ENCODE measurements around the gene IER5L. TPM values are rescaled to one million over a fixed set of nuclear protein-coding genes. Genes with fewer than 3 reads are reported as not detected.

Gene IER5L
- total and polyA plus RNA-seq, 2 donors (not counting 3 experiments of a cell fraction or from before 2014, with no cell fraction given): 5.3 to 12.3 TPM

GRCh38 chr9:129182625-129183494 is 4.8 kb upstream of the IER5L start:
- H3K9me3 ChIP-seq (replicated peaks; ENCODE audit: control insufficient read depth, insufficient read depth, low read length): no peaks in the 10 kb centered on the region
- intact Hi-C loops (cut with micrococcal nuclease): no loop called here
- no peak overlapping the region for H3K4me2 ChIP-seq (ENCODE audit: insufficient read depth, low read length)
- H3K9ac ChIP-seq (replicated peaks; ENCODE audit: extremely low read depth, insufficient read depth, low read length): no peak overlapping the region
- FAIRE-seq: peak; percentile 12
- POLR2A ChIA-PET: no interaction called here
- peaks cover 1% of the 10 kb centered on the region for H3K79me2 ChIP-seq (ENCODE audit: control insufficient read depth, insufficient read depth, low read length)
- no peak for DNase-seq (ENCODE audit: low read depth, low spot score)
- no peak overlapping the region for H3K27ac ChIP-seq (ENCODE audit: insufficient read depth, low read depth, low read length)
- CTCF ChIA-PET: interaction anchor here (0.8 to 2.6 kb wide), 6 partner anchors 8 to 426 kb away, joined by 3 to 8 read pairs (median 4); no protein-coding TSS in a partner anchor
- H3K27me3 ChIP-seq (ENCODE audit: control insufficient read depth in 2 of 2, insufficient read depth in 2 of 2, low read length in 2 of 2): no peaks in the 10 kb centered on the region
- H3K4me1 ChIP-seq (ENCODE audit: control insufficient read depth, extremely low read depth, insufficient read depth, low read length): peaks cover 5% of the 10 kb centered on the region
- no peak for TF ChIP-seq POLR2AphosphoS5 (IDR thresholded peaks at IDR 0.05; ENCODE audit: insufficient read depth, low read depth, low read length)
- TF ChIP-seq, protein P1, sequence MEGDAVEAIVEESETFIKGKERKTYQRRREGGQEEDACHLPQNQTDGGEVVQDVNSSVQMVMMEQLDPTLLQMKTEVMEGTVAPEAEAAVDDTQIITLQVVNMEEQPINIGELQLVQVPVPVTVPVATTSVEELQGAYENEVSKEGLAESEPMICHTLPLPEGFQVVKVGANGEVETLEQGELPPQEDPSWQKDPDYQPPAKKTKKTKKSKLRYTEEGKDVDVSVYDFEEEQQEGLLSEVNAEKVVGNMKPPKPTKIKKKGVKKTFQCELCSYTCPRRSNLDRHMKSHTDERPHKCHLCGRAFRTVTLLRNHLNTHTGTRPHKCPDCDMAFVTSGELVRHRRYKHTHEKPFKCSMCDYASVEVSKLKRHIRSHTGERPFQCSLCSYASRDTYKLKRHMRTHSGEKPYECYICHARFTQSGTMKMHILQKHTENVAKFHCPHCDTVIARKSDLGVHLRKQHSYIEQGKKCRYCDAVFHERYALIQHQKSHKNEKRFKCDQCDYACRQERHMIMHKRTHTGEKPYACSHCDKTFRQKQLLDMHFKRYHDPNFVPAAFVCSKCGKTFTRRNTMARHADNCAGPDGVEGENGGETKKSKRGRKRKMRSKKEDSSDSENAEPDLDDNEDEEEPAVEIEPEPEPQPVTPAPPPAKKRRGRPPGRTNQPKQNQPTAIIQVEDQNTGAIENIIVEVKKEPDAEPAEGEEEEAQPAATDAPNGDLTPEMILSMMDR (IDR thresholded peaks at IDR 0.05; ENCODE audit: extremely low read depth in 1 of 2, insufficient read depth in 1 of 2, low read depth in 1 of 2, low read length in 2 of 2): peak in 1 of 2 donors; percentile 47
- no peaks in the 10 kb centered on the region for H3K36me3 ChIP-seq (ENCODE audit: control insufficient read depth in 2 of 2, extremely low read depth in 1 of 2, insufficient read depth in 2 of 2, low read length in 2 of 2)
- dilution Hi-C loops (cut with MboI; ENCODE audit: extremely low pct_ligation_motif_present, low sequenced_read_pairs): no loop called here
- no peaks in the 10 kb centered on the region for H4K20me1 ChIP-seq (replicated peaks; ENCODE audit: control insufficient read depth, extremely low read depth, insufficient read depth, low read length)
- H3K9me1 ChIP-seq (replicated peaks; ENCODE audit: control insufficient read depth, extremely low read depth, insufficient read depth, low read length): no peaks in the 10 kb centered on the region
- H3K4me3 ChIP-seq (replicated peaks in 1 of 3; ENCODE audit: insufficient read depth in 1 of 3, low read depth in 1 of 3, low read length in 3 of 3): no peak overlapping the region
- no TSS peak for BruUV-seq (replicated peaks)
- H2AFZ ChIP-seq (ENCODE audit: low read depth, low read length): no peak overlapping the region

DNA sequence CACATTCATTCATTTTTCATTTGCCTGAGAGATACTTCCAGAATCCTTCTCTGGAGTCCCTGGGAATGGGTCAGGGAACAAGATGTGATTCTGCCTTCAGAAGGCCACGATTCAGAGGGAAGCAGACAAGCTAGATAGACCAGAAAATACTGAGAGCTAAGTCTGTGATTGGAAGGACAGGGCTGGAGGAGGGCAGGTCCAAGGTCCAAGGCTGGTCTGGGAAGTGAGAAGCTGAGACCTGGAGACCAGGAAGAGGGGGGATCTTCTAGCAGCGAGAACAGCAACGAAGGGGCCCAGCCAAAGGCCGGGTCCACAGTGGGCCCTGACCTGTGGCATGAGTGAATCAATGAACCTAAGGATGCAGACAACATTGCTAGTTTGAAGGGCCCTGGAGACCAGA is 4.1 kb upstream of the IER5L start:
- dilution Hi-C loops (cut with MboI; ENCODE audit: extremely low pct_ligation_motif_present, low sequenced_read_pairs) (no loop called here), intact Hi-C loops (cut with micrococcal nuclease) (no loop called here)
- H3K9me1 ChIP-seq (replicated peaks; ENCODE audit: control insufficient read depth, extremely low read depth, insufficient read depth, low read length): no peaks in the 10 kb centered on the region
- no TSS peak for BruUV-seq (replicated peaks)
- H3K4me3 ChIP-seq (replicated peaks in 1 of 3; ENCODE audit: insufficient read depth in 1 of 3, low read depth in 1 of 3, low read length in 3 of 3): no peak overlapping the region
- H3K79me2 ChIP-seq (ENCODE audit: control insufficient read depth, insufficient read depth, low read length): peaks cover 5% of the 10 kb centered on the region
- H3K9me3 ChIP-seq (replicated peaks; ENCODE audit: control insufficient read depth, insufficient read depth, low read length): no peaks in the 10 kb centered on the region
- no peaks in the 10 kb centered on the region for H4K20me1 ChIP-seq (replicated peaks; ENCODE audit: control insufficient read depth, extremely low read depth, insufficient read depth, low read length)
- no peaks in the 10 kb centered on the region for H3K27me3 ChIP-seq (ENCODE audit: control insufficient read depth in 2 of 2, insufficient read depth in 2 of 2, low read length in 2 of 2)
- H3K27ac ChIP-seq (ENCODE audit: insufficient read depth, low read depth, low read length): no peak overlapping the region
- no peak overlapping the region for H2AFZ ChIP-seq (ENCODE audit: low read depth, low read length)
- ChIA-PET CTCF (interaction anchor here (1.1 to 1.5 kb wide), 3 partner anchors 13 to 426 kb away, joined by 3 to 4 read pairs (median 3); no protein-coding TSS in a partner anchor), POLR2A (no interaction called here)
- no peak overlapping the region for H3K4me2 ChIP-seq (ENCODE audit: insufficient read depth, low read length)
- no peaks in the 10 kb centered on the region for H3K36me3 ChIP-seq (ENCODE audit: control insufficient read depth in 2 of 2, extremely low read depth in 1 of 2, insufficient read depth in 2 of 2, low read length in 2 of 2)
- H3K9ac ChIP-seq (replicated peaks; ENCODE audit: extremely low read depth, insufficient read depth, low read length): no peak overlapping the region
- DNase-seq (ENCODE audit: low read depth, low spot score): no peak
- H3K4me1 ChIP-seq (ENCODE audit: control insufficient read depth, extremely low read depth, insufficient read depth, low read length): peaks cover 5% of the 10 kb centered on the region
- FAIRE-seq: no peak
- TF ChIP-seq FOS (IDR thresholded peaks at IDR 0.05; ENCODE audit: borderline replicate concordance, insufficient read depth, low read length): no peak
- no peak for TF ChIP-seq EZH2 (IDR thresholded peaks at IDR 0.05; ENCODE audit: borderline replicate concordance, low read depth, low read length, severe bottlenecking)
- TF ChIP-seq POLR2A (IDR thresholded peaks at IDR 0.05; ENCODE audit: low read depth, low read length): no peak
- TF ChIP-seq GATA2 (IDR thresholded peaks at IDR 0.05; ENCODE audit: insufficient read depth, insufficient read length, low read depth, low read length): no peak
- TF ChIP-seq MYC (IDR thresholded peaks at IDR 0.05; ENCODE audit: low read depth, low read length): no peak
- TF ChIP-seq, protein P1 (IDR thresholded peaks at IDR 0.05; ENCODE audit: extremely low read depth in 1 of 2, insufficient read depth in 1 of 2, low read depth in 1 of 2, low read length in 2 of 2): no peak
- no peak for TF ChIP-seq MAX (IDR thresholded peaks at IDR 0.05; ENCODE audit: insufficient read depth, insufficient read length)
- TF ChIP-seq POLR2AphosphoS5 (IDR thresholded peaks at IDR 0.05; ENCODE audit: insufficient read depth, low read depth, low read length): no peak
- TF ChIP-seq JUN (IDR thresholded peaks at IDR 0.05; ENCODE audit: borderline replicate concordance, insufficient read depth, insufficient read length, low read depth): no peak

All from endothelial cell of umbilical vein (primary cell).